ENCODE data around the gene ELP4.

DNA sequence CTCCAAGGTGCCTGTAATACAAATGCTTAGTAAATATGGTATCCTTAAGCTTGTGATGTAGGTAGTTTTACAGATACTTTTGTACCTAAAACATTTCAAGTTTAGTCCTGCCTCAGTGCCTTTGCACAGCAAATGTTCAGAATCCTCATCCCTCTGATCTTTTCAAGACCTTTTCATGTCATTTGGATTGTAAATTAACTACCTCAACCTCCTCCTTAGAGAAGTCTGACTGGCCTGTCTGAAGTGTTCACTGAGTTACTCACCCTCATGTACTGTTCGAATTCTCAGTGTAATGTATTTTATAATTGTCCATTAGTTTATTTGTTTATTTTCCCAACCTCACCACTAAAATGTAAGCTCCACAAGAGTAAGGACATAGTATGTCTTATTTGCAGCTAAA, 147.5 kb downstream of the ELP4 start:
- no peak for TF ChIP-seq CTCF (IDR thresholded peaks at IDR 0.05)
- no peak for TF ChIP-seq EZH2 (IDR thresholded peaks at IDR 0.05; ENCODE audit: borderline replicate concordance, insufficient read depth, low read depth, low read length, poor library complexity, severe bottlenecking)

Data from B cell (primary cell).